Measurements from ENCODE around the gene BCR. TPM values are rescaled to one million over a fixed set of nuclear protein-coding genes. Genes with fewer than 3 reads are reported as not detected.

BCR gene
- total RNA-seq, 1 experiment from 2014 or later, result 77.0 TPM

DNA sequence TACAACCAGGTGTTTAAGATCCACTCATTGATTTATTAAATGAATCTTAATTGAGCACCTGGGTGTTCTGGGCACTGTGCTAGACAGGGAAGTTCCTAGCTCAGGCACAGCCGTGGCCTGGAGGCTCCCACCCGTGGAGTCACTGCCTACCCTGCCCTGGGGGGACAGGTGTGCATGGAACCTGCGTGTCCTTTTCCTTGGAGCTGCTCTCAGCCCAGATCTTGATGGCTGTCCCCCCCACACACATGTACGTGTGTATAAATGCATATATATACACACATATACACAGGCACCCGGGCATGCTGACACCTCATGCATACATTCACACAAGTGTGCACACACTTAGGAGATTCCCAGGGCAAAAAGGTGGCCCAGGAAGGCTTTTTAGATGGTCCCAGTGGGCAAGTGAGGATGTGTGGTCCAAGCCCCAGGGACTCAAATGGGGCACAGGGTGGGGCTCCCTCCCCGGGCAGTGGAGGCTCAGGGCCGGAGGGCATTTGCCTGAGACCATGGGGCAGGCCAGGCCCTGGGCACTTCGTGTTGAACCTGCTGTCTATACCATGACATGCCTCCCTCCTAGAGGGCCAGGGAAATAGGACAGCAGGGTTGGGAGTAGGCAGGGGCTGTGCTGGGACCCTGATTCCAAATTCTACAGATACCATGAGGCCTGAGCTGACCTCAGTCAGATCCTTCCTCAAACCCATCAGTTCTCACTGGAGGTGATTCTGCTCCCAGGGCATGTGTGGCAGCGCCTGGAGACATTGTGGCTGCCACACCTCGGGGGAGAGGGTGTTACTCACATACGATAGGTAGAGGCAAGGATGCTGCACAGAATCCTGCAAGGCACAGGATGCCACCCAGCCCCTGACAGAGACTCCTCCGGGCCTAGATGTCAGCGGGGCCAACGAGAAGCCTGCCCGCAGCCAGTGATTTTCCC lies 77.8 kb downstream of the BCR start:
- TF ChIP-seq, protein P1, sequence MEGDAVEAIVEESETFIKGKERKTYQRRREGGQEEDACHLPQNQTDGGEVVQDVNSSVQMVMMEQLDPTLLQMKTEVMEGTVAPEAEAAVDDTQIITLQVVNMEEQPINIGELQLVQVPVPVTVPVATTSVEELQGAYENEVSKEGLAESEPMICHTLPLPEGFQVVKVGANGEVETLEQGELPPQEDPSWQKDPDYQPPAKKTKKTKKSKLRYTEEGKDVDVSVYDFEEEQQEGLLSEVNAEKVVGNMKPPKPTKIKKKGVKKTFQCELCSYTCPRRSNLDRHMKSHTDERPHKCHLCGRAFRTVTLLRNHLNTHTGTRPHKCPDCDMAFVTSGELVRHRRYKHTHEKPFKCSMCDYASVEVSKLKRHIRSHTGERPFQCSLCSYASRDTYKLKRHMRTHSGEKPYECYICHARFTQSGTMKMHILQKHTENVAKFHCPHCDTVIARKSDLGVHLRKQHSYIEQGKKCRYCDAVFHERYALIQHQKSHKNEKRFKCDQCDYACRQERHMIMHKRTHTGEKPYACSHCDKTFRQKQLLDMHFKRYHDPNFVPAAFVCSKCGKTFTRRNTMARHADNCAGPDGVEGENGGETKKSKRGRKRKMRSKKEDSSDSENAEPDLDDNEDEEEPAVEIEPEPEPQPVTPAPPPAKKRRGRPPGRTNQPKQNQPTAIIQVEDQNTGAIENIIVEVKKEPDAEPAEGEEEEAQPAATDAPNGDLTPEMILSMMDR (conservative IDR thresholded peaks at IDR 0.05), result no peak
- no peak overlapping the region for H3T11ph ChIP-seq (ENCODE audit: low read length)
- peak overlapping the region in 1 of 3 experiments; percentile 36; a peak in 1 of 7 replicates for H3K27ac Mint-ChIP-seq
- H3K79me1 ChIP-seq (ENCODE audit: insufficient read depth, low read depth, low read length, poor library complexity, severe bottlenecking), result no peaks in the 10 kb centered on the region
- no peak overlapping the region for H3K27ac ChIP-seq (ENCODE audit: insufficient read length, low read depth, low read length)
- H2BK20ac ChIP-seq (ENCODE audit: low read depth, low read length, poor library complexity, severe bottlenecking), result no peak overlapping the region
- H3K56ac ChIP-seq (ENCODE audit: insufficient read length, low read depth, low read length), result no peak overlapping the region
- H2BK120ac ChIP-seq (ENCODE audit: low read depth, low read length, poor library complexity, severe bottlenecking), result no peak overlapping the region
- no peak overlapping the region for H2AK5ac ChIP-seq (ENCODE audit: insufficient read length, low read length)
- H4K5ac ChIP-seq (ENCODE audit: insufficient read length, low read depth, low read length), result no peak overlapping the region
- no peak overlapping the region for H3K4me2 ChIP-seq (ENCODE audit: insufficient read depth, insufficient read length, low read length)
- no peak overlapping the region for H3K9ac ChIP-seq (ENCODE audit: extremely low read depth, insufficient read length, low read length)
- no peaks in the 10 kb centered on the region for H3K9me3 Mint-ChIP-seq
- no peaks in the 10 kb centered on the region; the same call in 1 of the 2 replicates for H3K4me1 ChIP-seq (ENCODE audit: insufficient read depth, low read length)
- no peak overlapping the region for H3K18ac ChIP-seq (ENCODE audit: insufficient read length, low read depth, low read length)
- H2BK15ac ChIP-seq (ENCODE audit: low read depth, low read length), result no peak overlapping the region
- no peak overlapping the region for H3K23ac ChIP-seq (ENCODE audit: insufficient read length, low read depth, low read length)
- H3K4ac ChIP-seq (ENCODE audit: low read depth, low read length), result no peak overlapping the region
- H3K36me3 Mint-ChIP-seq (ENCODE audit: insufficient read depth in 1 of 3, low read depth in 3 of 3), result peaks cover 23 to 61% (median 59%) of the 10 kb centered on the region in 3 experiments
- no peak for DNase-seq
- H4K20me1 ChIP-seq (ENCODE audit: control insufficient read depth, insufficient read depth, insufficient read length), result no peaks in the 10 kb centered on the region
- no peaks in the 10 kb centered on the region for H3K9me3 ChIP-seq (ENCODE audit: control insufficient read depth, low read depth, low read length)
- no peaks in the 10 kb centered on the region for H3K23me2 ChIP-seq (ENCODE audit: insufficient read length, low read depth, low read length, poor library complexity, severe bottlenecking)
- H3K27me3 ChIP-seq (ENCODE audit: insufficient read depth, low read length), result no peaks in the 10 kb centered on the region
- no peak overlapping the region for H2AFZ ChIP-seq (ENCODE audit: low read length)
- no peak overlapping the region for H4K8ac ChIP-seq (replicated peaks; ENCODE audit: insufficient read length, low read depth, low read length)
- H3K79me2 ChIP-seq (ENCODE audit: insufficient read depth, low read length), result no peaks in the 10 kb centered on the region; the same call in 1 of the 2 replicates
- WGBS (ENCODE audit: extremely low coverage, insufficient read length, low lambda C conversion rate), result no CpG with 5 or more reads among the region's 15 CpGs
- H3K4me1 Mint-ChIP-seq, result peaks cover 21 to 39% of the 10 kb centered on the region in 2 experiments
- H3K4me3 Mint-ChIP-seq, result no peak overlapping the region
- no peak overlapping the region for H2BK5ac ChIP-seq (ENCODE audit: insufficient read length, low read length)
- H2BK12ac ChIP-seq (ENCODE audit: insufficient read length, low read depth, low read length), result no peak overlapping the region
- H4K91ac ChIP-seq (ENCODE audit: insufficient read length, low read depth, low read length), result no peak overlapping the region
- H3K27me3 Mint-ChIP-seq (ENCODE audit: low read depth), result no peaks in the 10 kb centered on the region; the same call in 1 of the 2 replicates
- H3K14ac ChIP-seq (ENCODE audit: insufficient read depth, low read length), result no peak overlapping the region
